GM18870 (cell line): Measurements from ENCODE around the gene TBCD.
"Not testable (repeated sequence)": the region's sequence is repeated elsewhere in the genome, so short reads cannot be mapped to it uniquely, and the experiment has no call there.

ENCODE experiments used
- ATAC-seq: cut with Tn5 transposase; IDR thresholded peaks from one replicate; pipeline ENCODE4 v1.9.1; 2021; ENCODE audit warnings: moderate library complexity; ENCODE audit not compliant: unreplicated experiment

The TBCD gene

DNA sequence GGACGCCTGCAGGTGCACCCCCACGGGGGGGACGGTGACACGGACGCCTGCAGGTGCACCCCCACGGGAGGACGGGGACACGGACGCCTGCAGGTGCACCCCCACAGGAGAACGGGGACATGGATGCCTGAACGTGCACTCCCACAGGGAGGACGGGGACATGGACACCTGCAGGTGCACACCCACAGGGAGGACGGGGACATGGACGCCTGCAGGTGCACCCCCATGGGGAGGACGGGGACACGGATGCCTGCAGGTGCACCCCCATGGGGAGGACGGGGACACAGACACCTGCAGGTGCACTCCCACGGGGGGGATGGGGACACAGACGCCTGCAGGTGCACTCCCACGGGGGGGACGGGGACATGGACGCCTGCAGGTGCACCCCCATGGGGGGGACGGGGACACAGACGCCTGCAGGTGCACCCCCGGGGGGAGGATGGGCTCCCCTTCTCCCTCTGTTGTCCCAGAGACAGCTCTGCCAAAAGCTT lies 213.0 kb downstream of the TBCD start:
- no peak for ATAC-seq

DNA sequence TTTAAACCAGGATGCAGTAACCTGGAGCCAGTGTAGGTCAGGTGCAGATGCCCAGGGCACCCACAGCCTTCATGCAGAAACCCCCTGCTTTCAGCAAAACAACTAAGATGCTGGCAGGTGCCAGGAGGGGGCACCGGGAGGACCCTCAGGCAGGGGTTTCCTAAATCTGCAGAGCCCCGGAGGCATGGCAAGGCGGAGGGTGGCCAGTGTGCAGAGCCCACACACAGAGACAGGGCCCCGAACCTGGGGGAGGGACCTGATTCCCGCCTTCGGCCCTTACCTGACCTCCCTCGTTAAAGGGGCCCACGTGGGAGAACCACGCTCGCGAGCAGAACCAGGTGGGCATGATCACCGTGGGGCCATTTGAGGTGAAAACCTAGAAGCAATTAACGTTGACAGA lies 213.5 kb downstream of the TBCD start:
- no peak for ATAC-seq

DNA sequence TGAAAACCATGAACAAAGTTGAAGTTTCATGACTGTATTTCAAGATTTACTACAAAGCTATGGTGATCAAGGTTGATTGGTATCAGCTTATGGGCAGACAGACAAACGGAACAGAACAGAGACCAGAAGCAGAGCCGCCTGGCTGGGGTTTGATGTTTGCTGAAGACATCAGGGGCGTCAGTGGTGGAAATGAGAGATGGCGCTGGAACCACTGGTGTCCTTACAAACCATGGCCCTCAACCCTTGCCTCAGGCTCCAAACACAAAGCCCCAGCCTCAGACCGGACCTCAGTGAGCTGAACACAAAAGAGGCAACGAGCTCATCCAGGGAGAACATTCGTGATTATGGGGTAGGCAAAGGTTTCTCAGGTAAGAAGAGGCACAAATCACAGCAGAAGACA lies 214.6 kb downstream of the TBCD start:
- ATAC-seq, result no peak

DNA sequence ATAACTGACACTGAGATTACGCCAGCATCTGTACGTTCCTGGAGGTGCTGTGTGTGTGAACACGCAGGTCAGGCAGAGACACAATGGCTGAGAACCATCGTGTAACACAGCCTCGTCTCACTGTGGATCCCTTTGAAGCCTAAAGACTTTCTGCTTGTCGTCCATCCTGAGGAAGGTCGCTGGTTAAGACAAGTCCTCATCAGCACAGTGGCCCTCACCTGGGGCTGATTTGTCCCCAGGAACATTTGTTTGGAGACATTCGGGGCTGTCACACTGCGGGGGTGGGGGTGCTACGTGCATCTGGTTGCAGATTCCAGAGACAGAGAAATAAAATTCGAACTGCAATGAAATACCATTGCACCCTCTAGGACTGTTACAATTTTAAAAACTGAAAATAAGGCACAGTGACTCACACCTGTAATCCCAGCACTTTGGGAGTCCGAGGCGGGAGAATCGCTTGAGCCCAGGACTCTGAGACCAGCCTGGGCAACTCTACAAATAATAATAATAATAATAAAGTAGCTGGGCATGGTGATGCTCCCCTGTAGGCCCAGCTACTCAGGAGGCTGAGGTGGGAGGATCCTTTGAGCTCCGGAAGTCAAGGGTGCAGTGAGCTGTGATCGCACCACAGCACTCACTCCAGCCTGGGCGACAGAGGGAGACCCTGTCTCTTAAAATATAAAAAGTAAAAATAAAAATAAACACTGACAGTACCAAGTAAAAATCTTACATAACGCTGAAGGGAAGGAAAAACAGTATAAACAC lies 215.6 kb downstream of the TBCD start:
- no peak for ATAC-seq

DNA sequence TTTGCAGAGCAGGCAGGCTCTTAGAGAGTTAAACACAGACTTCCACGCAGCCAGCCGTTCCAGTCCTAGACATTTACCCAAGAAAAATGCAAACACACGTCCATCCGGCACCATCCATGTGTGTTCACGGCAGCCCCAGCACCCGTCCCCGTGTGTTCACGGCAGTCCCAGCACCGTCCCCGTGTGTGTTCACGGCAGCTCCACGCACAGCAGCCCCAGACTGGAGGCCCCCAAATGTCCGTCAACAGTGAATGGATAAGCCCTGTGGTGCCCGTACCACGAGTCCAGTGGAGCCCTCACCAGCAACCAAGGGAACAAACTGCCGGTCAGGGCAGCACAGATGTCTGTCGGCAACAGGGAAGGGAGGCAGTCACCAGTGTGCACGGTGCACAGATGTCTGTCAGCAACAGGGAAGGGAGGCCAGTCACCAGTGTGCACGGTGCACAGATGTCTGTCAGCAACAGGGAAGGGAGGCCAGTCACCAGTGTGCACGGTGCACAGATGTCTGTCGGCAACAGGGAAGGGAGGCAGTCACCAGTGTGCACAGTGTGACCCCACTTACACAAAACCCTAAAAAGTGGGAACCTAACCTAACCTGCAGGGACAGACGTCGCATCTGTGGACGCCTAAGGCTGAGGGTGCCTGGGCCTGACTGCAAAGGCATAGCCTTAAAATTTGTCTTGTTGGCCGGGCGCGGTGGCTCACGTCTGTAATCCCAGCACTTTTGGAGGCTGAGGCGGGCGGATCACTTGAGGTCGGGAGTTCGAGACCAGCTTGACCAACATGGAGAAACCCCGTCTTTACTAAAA lies 216.4 kb downstream of the TBCD start:
- ATAC-seq, result not testable (repeated sequence)

DNA sequence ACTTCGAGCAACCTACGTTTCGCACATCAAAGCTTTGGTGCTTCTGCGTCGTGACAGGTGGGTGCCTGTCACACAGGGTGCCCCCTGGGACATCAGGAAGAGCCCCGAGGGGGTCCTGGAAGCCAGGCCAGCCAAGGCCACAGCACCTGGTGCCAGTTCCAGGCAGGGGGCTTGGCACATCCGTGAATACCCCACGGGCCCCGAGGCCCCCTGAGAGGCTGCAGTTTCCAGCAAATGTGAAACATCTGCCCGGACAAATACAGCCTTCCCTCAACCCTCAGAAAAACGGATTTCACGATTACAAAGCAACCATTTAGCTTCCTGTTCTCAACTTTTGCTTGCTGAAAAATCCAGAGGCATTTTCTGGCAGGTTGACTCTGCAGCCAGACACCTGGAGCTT lies 218.2 kb downstream of the TBCD start:
- ATAC-seq, result no peak

DNA sequence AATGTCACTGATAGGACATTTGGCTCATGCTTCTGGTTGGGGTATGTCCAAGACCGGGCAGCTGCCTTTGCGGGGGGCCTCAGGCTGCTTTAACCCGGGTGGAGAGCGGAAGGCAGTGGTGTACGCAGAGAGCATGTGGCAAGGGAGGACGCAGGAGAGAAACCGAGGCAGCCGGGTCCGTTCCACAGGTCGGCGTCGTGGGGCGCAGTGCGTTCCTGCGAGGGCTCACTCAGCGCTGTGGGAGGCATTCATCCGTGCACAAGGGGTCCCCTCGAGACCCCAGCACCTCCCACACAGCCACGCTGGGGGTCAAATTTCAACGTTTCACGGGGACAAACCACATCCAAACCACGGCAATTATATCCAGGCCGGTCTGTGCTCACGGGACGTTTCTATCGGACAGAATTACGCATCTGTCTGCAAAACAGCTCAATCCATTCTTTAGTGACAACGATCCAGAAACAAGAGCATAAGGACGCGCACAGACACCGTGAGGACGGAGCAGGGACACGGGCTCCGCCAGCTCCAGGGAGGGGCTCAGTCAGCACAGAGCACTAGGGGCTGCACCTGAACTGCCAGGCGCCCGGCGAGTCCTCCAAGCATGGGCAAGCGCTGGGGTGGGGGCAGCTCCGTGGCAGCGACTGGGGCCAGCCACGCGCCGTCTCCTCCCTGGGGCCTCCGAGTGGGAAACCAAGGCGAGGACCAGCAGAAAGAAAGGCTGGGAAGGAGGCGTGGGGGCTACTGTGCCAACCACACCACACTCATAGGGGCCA lies 219.1 kb downstream of the TBCD start:
- ATAC-seq, result no peak

DNA sequence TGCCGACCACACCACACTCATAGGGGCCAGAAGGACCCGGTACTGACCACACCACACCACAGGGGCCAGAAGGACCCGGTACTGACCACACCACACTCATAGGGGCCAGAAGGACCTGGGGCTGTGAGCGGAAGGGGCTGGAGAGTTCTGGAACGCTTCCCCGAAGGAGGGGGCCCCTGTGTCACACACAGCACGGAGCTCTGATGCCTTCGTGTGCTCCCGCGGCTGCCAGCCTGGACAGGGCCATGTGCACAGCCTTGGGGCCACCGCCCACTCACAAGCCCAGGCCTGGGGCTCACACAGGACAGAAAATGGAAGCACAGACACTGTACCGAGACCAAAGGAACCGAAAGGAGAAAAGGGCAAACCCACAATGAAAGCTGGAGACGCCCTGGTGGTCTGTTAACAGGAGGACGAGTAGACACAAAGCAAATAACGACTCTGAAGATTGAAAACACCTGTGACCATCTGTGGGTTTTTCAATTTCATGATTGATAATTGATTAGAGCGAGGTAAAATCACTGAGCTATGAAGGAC lies 221.0 kb downstream of the TBCD start:
- no peak for ATAC-seq

DNA sequence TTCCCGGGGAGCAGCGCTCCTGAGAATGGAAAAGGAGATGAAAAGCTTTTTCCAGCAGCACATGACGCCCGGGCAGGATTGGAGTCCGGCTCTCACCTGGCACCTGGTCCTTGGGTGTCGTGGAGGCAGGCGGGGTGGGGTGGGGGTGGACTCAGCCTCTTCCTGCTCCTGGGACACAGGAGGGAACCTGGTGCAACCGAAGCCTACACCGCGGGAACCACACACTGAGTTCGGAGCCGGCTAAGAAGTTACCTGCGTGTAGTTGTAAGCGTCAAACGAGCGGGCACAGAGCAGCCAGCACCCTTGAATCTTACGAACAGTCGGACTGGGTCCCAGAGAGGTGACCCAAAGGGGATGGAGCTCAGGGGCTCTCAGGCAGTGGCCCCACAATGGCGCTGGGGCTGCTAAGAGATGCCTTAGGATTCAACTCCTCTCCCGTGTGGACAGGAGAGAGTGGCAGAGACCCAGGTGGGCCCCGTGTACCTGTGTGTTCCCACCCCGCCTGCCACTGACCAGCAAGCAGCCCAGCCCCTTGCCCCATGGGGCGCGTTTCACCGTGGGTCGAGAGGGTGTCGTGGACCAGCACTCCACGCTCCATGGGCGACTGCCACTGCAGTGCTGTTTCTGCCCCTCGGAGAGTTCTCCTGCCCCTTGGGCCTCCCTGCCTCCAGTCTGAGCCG lies 221.7 kb downstream of the TBCD start:
- no peak for ATAC-seq

DNA sequence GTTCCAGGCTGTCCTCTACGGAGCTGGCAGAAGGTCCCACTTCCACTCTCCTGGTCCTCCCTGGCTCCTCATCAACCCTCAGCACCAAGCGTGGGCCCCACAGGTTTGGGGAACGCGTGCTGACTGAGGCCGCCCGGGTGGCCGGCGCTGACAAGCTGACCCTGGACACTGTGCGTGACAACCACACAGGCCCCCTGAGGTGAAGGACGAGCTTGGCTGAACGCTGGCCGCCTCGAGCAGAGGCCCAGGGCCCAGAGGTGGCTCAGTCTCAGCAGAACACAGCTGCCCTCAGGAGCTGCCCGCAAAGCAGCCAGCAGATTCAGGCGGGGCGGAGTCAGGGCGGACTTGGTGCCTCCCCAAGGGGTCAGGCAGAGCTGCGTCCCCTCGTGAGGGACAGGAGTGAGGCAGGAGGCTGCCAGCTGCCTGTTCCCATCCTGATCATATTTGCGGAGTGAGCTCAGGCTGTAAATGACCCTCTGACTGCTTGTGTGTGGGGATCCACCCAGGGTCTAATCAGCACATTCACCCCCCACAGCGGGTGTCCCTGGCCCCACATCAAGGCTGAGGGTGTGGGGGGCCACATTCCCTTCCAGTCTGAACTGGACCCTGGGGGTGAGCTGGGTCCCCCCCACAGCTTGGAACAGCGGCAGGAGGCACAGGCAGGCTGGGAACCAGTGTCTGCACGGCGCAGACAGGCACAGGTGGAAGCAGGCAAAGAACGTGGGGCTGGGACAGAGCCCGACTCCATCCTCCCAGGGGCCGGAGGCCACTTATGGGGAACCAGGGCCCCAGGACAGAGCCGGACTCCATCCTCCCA lies 222.5 kb downstream of the TBCD start:
- ATAC-seq, result no peak

DNA sequence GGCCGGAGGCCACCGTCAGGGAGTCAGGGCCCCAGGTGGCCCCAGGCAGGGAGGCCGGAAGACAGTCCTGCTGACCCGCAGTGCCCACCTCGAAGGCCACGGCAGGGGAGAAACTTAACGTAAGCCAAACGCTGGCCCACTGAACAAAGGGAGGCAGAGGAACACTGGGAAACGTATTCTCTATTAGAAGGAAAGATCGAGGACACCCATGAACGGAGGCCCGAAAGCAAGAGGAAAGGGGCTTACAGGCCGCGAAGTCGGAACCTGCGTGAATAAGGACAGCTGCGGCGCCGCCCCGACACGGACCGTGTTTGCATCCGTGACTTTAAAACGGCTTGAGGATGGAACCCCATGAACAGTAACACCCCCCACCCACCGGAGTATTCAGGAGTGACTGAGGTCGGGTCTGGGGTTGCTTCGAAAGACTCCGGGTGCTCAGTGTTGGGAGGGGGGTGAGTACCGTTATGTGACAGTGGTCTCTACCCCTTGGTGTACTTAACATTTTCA lies 225.2 kb downstream of the TBCD start:
- ATAC-seq, result no peak

DNA sequence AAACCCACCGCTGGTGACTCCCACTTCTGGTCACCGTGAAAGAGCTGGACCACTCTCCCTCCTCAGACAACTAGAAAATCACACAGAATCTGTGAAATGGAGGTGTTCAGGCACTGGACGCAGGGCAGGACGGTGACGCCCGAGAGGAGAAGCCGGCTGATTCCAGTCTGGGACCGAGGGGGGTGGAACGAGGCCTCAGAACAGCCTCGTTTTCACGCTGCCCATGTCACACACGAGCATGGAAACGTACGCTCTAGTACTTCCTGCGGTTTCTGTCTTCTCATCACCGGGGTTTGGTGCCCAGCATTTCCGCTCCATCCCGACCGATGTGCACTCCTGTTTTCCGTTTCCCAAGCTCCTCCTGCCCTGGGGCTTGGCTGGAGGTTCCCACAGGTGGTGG lies 225.7 kb downstream of the TBCD start:
- ATAC-seq, result no peak

DNA sequence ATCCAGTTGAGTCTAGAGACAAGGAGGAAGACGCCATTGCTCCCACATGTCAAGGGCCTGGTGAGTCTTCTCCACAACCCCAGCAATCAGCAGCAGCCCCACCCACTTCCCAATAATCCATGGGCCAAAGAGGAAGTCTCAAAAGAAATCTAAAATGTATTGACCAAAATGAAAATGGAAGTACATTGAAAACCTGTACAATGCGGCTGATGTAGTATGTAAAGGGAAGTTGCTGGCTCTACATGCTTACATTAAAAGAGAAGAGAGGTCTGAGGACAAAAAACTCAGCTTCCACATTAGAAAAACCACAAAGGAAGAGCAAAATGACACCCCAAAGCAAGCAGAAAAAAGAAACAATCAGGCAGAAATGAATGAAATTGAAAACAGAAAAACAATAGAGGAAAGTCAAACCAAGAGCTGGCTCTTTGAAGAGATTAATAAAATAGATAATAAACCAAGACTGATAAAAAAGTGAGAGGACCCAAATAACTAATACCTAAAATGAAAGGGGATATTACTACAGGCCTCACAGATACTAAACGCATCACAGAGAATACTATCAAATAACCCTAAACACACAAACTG lies 227.0 kb downstream of the TBCD start:
- ATAC-seq, result no peak

DNA sequence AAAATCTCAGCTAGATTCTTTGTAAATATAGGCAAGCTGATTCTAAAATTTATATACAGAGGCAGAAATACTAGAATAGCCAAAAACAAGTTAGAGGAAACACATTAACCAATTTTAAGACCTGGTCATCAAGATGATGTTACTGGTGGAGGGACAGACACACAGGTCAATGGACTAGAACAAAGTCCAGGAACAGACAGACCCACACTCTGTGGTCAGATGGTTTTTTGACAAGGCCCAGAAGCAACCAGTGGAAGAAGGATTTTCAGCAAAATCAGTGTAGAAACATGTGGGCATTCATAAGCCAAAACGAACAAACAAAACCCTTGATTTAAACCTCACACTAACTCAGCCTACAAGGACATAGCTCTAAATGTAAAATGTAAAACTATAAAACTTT lies 227.9 kb downstream of the TBCD start:
- ATAC-seq, result no peak

DNA sequence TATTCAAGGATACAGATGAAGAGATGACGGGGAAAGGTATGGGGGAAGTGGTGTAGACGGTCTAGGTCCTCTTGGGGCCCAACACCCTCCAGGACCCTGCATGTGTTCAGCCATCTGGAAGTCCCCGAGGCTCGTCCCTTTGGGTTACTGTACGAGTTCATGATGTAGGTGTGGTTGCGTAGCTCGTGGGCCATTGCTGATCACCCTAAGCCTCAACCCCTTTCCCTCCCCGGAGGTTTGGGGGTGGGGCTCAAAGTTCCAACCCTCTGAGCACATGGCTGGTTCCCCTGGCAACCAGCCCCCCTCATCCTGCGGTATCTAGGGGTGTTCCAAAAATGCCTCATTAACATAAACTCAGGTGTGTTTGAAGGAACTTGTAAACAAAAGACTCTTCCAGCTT lies 228.8 kb downstream of the TBCD start:
- no peak for ATAC-seq

DNA sequence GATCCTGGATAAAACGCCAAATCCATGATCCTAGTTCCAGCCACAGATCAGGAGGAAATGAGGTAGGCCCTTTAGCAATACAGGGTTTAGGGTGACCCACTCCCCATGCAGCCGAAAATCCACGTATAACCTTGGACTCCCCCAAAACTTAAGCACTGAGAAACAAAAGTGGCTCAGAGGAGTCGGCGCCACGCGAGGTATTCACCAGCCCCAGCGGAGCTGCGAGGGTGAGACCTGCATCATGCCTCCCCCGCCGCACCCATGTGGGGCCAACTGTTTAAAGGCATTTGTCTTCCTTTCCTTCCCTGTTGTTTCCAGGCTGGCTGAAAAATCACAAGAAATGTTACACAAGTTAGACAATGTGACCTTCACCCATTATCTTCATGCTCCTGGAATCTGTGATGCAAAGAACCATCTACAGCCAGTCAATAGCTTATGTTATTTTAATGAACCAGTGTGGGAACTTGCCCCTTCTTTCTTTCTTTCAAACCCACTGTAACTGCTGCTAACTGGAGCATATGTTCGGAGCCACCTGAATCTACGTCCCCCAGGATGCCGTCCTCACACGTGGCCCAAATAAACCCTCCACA lies 229.4 kb downstream of the TBCD start:
- ATAC-seq, result no peak

DNA sequence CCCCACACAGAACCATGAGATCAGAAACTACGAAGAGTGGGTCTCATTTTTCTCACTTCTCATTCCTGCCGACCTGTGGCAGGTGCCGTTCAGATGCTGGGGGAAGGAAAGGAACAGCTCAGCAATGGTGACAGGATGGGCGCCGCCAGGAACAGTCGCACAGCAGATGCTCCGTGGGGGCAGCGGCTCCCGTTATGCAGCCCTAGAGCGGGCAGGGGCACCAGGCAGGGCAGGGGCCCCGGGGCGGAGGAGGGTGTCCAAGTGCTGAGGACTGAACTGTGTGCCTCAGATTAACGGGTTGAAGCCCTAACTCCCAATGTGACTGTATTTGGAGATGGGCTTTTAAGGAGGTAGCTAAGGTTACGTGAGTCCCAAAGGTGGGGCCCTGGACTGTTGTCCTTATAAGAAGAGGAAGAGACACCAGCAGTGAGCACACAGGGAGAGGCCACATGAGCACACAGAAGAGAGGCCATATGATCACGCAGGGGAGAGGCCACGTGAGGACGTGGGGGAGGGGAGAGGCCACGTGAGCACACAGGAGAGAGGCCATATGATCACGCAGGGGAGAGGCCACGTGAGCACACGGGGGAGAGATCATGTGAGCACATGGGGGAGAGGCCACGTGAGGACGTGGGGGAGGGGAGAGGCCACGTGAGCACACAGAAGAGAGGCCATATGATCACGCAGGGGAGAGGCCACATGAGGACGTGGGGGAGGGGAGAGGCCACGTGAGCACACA lies 231.8 kb downstream of the TBCD start:
- no peak for ATAC-seq

DNA sequence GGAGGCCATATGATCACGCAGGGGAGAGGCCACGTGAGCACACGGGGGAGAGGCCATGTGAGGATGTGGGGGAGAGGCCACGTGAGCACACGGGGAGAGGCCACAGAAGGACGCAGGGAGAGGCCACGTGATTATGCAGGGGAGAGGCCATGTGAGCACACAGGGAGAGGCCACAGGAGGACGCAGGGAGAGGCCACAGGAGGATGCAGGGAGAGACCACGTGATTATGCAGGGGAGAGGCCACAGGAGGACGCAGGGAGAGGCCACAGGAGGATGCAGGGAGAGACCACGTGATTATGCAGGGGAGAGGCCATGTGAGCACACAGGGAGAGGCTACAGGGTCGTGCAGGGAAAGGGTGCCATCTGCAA lies 232.4 kb downstream of the TBCD start:
- ATAC-seq, result not testable (repeated sequence)
